Kidney (tissue), 14 donors: ENCODE data around the gene AMPD3. TPM values are rescaled to one million over a fixed set of nuclear protein-coding genes. Genes with fewer than 3 reads are reported as not detected.
A peak's percentile ranks its signal among the peaks of the same experiment; 100 is the strongest.

Experiments used
- DNase-seq, 5 donors: peaks; one replicate each; pipeline ENCODE4 v3.0.0-alpha.2; 2013 to 2020
- FAIRE-seq: peaks from 2 replicates; lab custom pipeline; 2012; peaks lifted over from hg19 to GRCh38; lab: Jason Lieb, UNC
- H3K27ac ChIP-seq, 2 donors: one replicate each; pipeline ENCODE4 v1.7.0; 2013; ENCODE audit warnings: low read depth in 2 of 2, low read length in 2 of 2, inconsistent platforms in 1 of 2
- H3K27me3 ChIP-seq: one replicate; pipeline ENCODE4 v1.7.1; 2013; ENCODE audit warnings: low read length, inconsistent platforms; ENCODE audit not compliant: control insufficient read depth, insufficient read depth
- H3K36me3 ChIP-seq, 3 donors: one replicate each; pipeline versions ENCODE4 v1.7.0 to v1.7.1; 2013; ENCODE audit warnings: low read length in 3 of 3, control low read depth in 1 of 3, inconsistent platforms in 1 of 3; ENCODE audit not compliant: insufficient read depth in 3 of 3, control insufficient read depth in 2 of 3
- H3K4me1 ChIP-seq, 3 donors: one replicate each; pipeline versions ENCODE4 v1.7.0 to v1.7.1; 2013; ENCODE audit warnings: low read length in 3 of 3, inconsistent platforms in 1 of 3, low read depth in 1 of 3; ENCODE audit not compliant: control insufficient read depth in 2 of 3, insufficient read depth in 2 of 3
- H3K4me3 ChIP-seq, 3 donors: one replicate each; pipeline versions ENCODE4 v1.7.0 to v1.8.1; 2013; ENCODE audit warnings: low read length in 3 of 3, control low read depth in 1 of 3, inconsistent platforms in 1 of 3
- H3K9ac ChIP-seq, 3 donors: one replicate each; pipeline versions ENCODE4 v1.7.0 to v1.7.1; 2013; ENCODE audit warnings: low read length in 3 of 3, control low read depth in 1 of 3, inconsistent platforms in 1 of 3
- H3K9me3 ChIP-seq, 3 donors: one replicate each; pipeline versions ENCODE4 v1.7.0 to v1.7.1; 2013; ENCODE audit warnings: low read length in 3 of 3, control low read depth in 1 of 3, inconsistent platforms in 1 of 3; ENCODE audit not compliant: control insufficient read depth in 2 of 3, insufficient read depth in 1 of 3
- intact Hi-C: fragments of 100-400 bp; cut with DNase I; formaldehyde crosslinking; loops from one replicate; pipeline ENCODE4 v1.11.1; 2022
- polyA plus RNA-seq: library from polyadenylated mRNA; stranded (reverse); fragments of 350-450 nt; fragmentation: Illumina TruSeq; extraction: RNeasy Lipid Tissue Mini Kit (QIAGEN cat#74804); gene quantifications from one replicate; pipeline ENCODE4 v1.2.3, GENCODE V29; 2014; ENCODE audit warnings: low read depth, low replicate concordance; ENCODE audit not compliant: insufficient read depth
- total RNA-seq: library from RNA; stranded (reverse); fragmentation: NEBNext Ultra II Directional; extraction: Animal tissue kit (Norgen Biotek cat#: 25700); gene quantifications from one replicate; pipeline ENCODE4 v1.2.1, GENCODE V29; 2021
- TF ChIP-seq, protein P1 (sequence below): IDR thresholded peaks from 3 replicates; pipeline ENCODE4 v1.5.1; 2012; ENCODE audit warnings: mild to moderate bottlenecking, moderate library complexity, borderline replicate concordance; ENCODE audit not compliant: insufficient read depth; ENCODE audit errors: extremely low read depth
- donor health status: control.
- donor health status: control.
- donor health status: control.
- donor health status: control.
- donor health status: control.
- donor health status: DM: yes; HTN: yes; CAD: no.
- donor health status: Normal renal cell carcinoma (clear cell type).

Gene AMPD3
- total and polyA plus RNA-seq, 2 donors from 2014 or later: 8.4 to 16.5 TPM

DNA sequence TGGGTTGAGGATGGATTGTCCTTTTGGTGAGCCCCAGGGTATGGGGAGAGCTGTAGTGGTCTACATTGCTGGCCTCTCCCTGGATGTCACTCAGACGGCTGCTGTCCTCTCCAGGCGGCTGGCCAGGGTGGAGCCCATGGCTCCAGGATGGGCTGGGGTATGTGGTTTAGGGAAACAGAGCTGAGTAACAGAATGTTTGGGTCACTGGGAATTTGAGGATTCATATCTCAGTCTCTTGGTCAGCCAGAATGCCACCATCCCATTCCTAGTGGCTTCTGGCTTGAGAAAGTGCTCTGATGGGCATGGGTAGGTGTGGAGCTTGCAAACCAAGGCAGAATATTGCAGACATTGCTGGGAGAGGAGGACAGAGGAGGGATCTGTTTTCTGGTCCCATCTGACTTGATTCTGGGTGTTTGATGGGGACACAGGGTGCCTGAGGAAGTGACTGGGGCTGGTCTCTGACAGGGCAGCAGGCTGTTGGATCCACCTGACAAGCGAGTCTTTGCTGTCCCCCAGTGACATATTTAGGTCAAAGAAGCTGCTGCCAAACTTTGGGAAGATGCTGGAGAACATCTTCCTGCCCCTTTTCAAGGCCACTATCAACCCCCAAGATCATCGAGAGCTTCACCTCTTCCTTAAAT, 41.4 kb downstream of the AMPD3 start:
- peaks cover 0 to 14% (median 12%) of the 10 kb centered on the region in 3 donors for H3K36me3 ChIP-seq
- H3K4me3 ChIP-seq: no peak overlapping the region
- H3K27me3 ChIP-seq: no peaks in the 10 kb centered on the region
- DNase-seq: no peak
- FAIRE-seq: no peak
- H3K9ac ChIP-seq: no peak overlapping the region
- no peak overlapping the region for H3K27ac ChIP-seq
- TF ChIP-seq, protein P1, sequence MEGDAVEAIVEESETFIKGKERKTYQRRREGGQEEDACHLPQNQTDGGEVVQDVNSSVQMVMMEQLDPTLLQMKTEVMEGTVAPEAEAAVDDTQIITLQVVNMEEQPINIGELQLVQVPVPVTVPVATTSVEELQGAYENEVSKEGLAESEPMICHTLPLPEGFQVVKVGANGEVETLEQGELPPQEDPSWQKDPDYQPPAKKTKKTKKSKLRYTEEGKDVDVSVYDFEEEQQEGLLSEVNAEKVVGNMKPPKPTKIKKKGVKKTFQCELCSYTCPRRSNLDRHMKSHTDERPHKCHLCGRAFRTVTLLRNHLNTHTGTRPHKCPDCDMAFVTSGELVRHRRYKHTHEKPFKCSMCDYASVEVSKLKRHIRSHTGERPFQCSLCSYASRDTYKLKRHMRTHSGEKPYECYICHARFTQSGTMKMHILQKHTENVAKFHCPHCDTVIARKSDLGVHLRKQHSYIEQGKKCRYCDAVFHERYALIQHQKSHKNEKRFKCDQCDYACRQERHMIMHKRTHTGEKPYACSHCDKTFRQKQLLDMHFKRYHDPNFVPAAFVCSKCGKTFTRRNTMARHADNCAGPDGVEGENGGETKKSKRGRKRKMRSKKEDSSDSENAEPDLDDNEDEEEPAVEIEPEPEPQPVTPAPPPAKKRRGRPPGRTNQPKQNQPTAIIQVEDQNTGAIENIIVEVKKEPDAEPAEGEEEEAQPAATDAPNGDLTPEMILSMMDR: no peak
- H3K9me3 ChIP-seq: no peaks in the 10 kb centered on the region
- intact Hi-C loops: no loop called here
- H3K4me1 ChIP-seq: peaks cover 0 to 2% (median 0%) of the 10 kb centered on the region in 3 donors

DNA sequence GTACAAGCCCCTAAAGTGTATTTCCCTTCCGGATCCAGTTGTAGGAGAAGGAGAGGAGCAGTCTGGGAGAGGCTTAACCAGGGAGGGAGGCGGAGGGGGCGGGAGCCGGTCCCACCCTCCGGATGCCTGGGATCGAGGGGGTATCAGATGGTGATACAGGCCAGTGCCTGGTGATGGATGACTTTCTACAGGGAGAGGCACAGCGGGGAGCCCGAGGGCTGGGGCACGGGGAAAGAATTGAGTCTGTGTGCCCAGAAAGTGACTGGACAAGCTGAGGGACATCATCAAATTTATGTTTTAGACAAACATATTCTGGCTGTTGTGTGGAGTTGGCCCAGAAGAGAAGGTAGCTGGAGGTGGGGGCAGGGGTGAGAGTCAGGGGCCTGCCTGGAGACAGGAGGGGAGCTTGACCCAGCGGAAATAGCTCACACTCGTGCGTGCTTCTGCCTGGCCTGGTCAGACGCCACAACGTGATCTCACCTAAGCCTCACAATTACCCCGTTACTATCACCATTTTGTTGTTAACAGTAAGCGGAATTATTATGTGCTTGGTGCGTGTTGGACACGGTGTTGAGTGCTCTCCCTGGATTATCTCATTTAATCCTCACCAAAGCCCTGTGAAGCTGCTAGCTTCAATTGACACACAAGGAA, 42.4 kb downstream of the AMPD3 start:
- Histone ChIP-seq H3K36me3 (peaks cover 0 to 14% (median 12%) of the 10 kb centered on the region in 3 donors), H3K9ac (no peak overlapping the region), H3K27me3 (no peaks in the 10 kb centered on the region), H3K4me3 (no peak overlapping the region), H3K4me1 (peaks cover 0 to 2% (median 0%) of the 10 kb centered on the region in 3 donors), H3K9me3 (no peaks in the 10 kb centered on the region), H3K27ac (no peak overlapping the region)
- DNase-seq (peak in 3 of 5 donors; percentile 12 to 29 (median 28)), FAIRE-seq (no peak)
- TF ChIP-seq, protein P1: no peak
- intact Hi-C loops: no loop called here

DNA sequence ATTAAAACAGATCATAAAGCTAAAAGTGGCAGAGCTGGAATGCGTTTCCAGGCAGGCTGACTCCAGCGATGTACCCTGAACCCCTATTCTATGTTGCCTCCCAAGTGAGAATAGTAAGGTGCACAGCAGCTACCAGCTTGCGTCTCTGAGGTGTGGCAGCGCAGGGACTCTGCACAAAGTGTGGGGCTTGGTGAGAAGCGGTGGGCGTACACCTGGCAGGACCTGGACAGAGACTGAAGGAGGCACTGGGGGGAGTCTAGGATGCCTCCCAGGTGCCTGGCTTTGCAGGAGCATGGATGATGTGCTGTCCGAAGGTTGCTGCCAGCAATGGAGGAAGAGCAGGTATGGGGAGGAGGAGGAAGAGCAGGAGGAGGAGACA, 42.9 kb downstream of the AMPD3 start:
- TF ChIP-seq, protein P1: no peak
- DNase-seq (peak in 1 of 5 donors; percentile 5), FAIRE-seq (no peak)
- Histone ChIP-seq H3K27ac (no peak overlapping the region), H3K4me1 (peaks cover 0 to 2% (median 0%) of the 10 kb centered on the region in 3 donors), H3K27me3 (no peaks in the 10 kb centered on the region), H3K36me3 (peaks cover 0 to 14% (median 12%) of the 10 kb centered on the region in 3 donors), H3K9ac (no peak overlapping the region), H3K9me3 (no peaks in the 10 kb centered on the region), H3K4me3 (no peak overlapping the region)
- intact Hi-C loops: no loop called here
